GM12878 (cell line): Measurements from ENCODE around the gene SENP6. TPM values are rescaled to one million over a fixed set of nuclear protein-coding genes. Genes with fewer than 3 reads are reported as not detected.

ENCODE experiments used
- ATAC-seq: fragments of 200-7000 bp; cut with Tn5 transposase; 3 replicates; pipeline ENCODE4 v1.9.1; 2020; ENCODE audit warnings: mild to moderate bottlenecking, moderate library complexity
- BruUV-seq: library from RNA; stranded (reverse); fragments of 400-500 nt; replicated peaks from 2 replicates; lab custom pipeline; 2021; lab: Mats Ljungman, UMichigan
- CTCF ChIA-PET: fragments of 300-600 bp; sonication (Branson Sonifier 250); formaldehyde crosslinking; extraction: SDS; loops from one replicate; lab custom pipeline; 2021; ENCODE audit warnings: inconsistent platforms; lab: Yijun Ruan, JAX
- POLR2A ChIA-PET: fragments of 350-600 bp; formaldehyde crosslinking; extraction: SDS; loops from one replicate; lab custom pipeline; 2021; ENCODE audit warnings: inconsistent platforms; lab: Charles Lee
- RAD21 ChIA-PET: fragments of 300-600 bp; sonication (Branson Sonifier 250); formaldehyde crosslinking; loops from one replicate; lab custom pipeline; 2023; ENCODE audit warnings: antibody characterized with exemption; ENCODE audit not compliant: unreplicated experiment; lab: Charles Lee
- SMC1A ChIA-PET: fragments of 300-600 bp; sonication (Branson Sonifier 250); formaldehyde crosslinking; loops from one replicate; lab custom pipeline; 2023; ENCODE audit not compliant: unreplicated experiment, uncharacterized antibody; lab: Charles Lee
- DNase-seq: peaks from one replicate; pipeline ENCODE4 v3.0.0-alpha.2; 2011; ENCODE audit warnings: low read depth, low spot score
- FAIRE-seq: peaks from 3 replicates; lab custom pipeline; 2011; peaks lifted over from hg19 to GRCh38; lab: Jason Lieb, UNC
- H2AFZ ChIP-seq: 2 replicates; pipeline ENCODE4 v1.6.0; 2011; ENCODE audit warnings: low read depth, low read length, control low read depth; ENCODE audit not compliant: control insufficient read depth
- H3K27ac ChIP-seq: 2 replicates; pipeline ENCODE4 v1.5.1; 2011; ENCODE audit warnings: control low read depth; ENCODE audit not compliant: control insufficient read depth, insufficient read depth
- H3K27me3 ChIP-seq, 2 experiments: replicated peaks in 1 of 2; 2 replicates each; pipeline versions ENCODE4 v1.6.0 to v1.6.1; 2011; ENCODE audit warnings: low read length in 1 of 2; ENCODE audit not compliant: control insufficient read depth in 2 of 2, insufficient read depth in 2 of 2
- H3K36me3 ChIP-seq, 2 experiments: 2 replicates each; pipeline ENCODE4 v1.5.1; 2011; ENCODE audit warnings: low read length in 1 of 2; ENCODE audit not compliant: control insufficient read depth in 2 of 2, insufficient read depth in 2 of 2
- H3K4me1 ChIP-seq: 2 replicates; pipeline ENCODE4 v1.6.1; 2011; ENCODE audit warnings: mild to moderate bottlenecking, low read length, moderate library complexity, mixed read lengths; ENCODE audit not compliant: control insufficient read depth, insufficient read depth
- H3K4me2 ChIP-seq: 2 replicates; pipeline ENCODE4 v1.6.0; 2011; ENCODE audit warnings: control low read depth; ENCODE audit not compliant: control insufficient read depth, insufficient read depth
- H3K4me3 ChIP-seq: fragments of 200-600 bp; sonication (generic); 2 replicates; pipeline ENCODE4 v1.5.1; 2016
- H3K79me2 ChIP-seq: 2 replicates; pipeline ENCODE4 v1.6.0; 2011; ENCODE audit warnings: low read length; ENCODE audit not compliant: control insufficient read depth, insufficient read depth
- H3K9ac ChIP-seq: 2 replicates; pipeline ENCODE4 v1.8.0; 2011; ENCODE audit warnings: low read length, control low read depth, mixed read lengths; ENCODE audit not compliant: control insufficient read depth, insufficient read depth
- H3K9me3 ChIP-seq: replicated peaks from 3 replicates; pipeline ENCODE4 v1.5.1; 2011; ENCODE audit warnings: mild to moderate bottlenecking, low read length; ENCODE audit not compliant: control insufficient read depth, insufficient read depth
- H4K20me1 ChIP-seq: 2 replicates; pipeline ENCODE4 v1.6.0; 2011; ENCODE audit not compliant: control insufficient read depth, insufficient read depth
- ATF2 ChIP-seq: IDR thresholded peaks from 2 replicates; pipeline ENCODE4 v1.6.1; 2012; ENCODE audit warnings: low read length, inconsistent platforms
- ATF3 ChIP-seq: IDR thresholded peaks from 2 replicates; pipeline ENCODE4 v1.6.1; 2011; ENCODE audit warnings: low read depth, mild to moderate bottlenecking, low read length, moderate library complexity, borderline replicate concordance; ENCODE audit errors: extremely low read depth
- BRCA1 ChIP-seq: IDR thresholded peaks from 2 replicates; pipeline ENCODE4 v1.6.1; 2011; ENCODE audit warnings: low read depth, low read length, improper control_type of control experiment
- CHD1 ChIP-seq: IDR thresholded peaks from 2 replicates; pipeline ENCODE4 v1.6.1; 2012; ENCODE audit warnings: low read depth, low read length, improper control_type of control experiment
- E2F8 ChIP-seq: fragments of 450-650 bp; IDR thresholded peaks from 2 replicates; pipeline ENCODE4 v1.6.1; 2018; ENCODE audit warnings: mild to moderate bottlenecking, low read depth, moderate library complexity; ENCODE audit not compliant: partially characterized antibody
- FOXM1 ChIP-seq: IDR thresholded peaks from 2 replicates; pipeline ENCODE4 v1.6.1; 2012; ENCODE audit warnings: low read depth, mild to moderate bottlenecking, inconsistent platforms, low read length, moderate library complexity
- MYB ChIP-seq: fragments of 150-350 bp; IDR thresholded peaks from 2 replicates; pipeline ENCODE4 v1.6.1; 2014; ENCODE audit warnings: mild to moderate bottlenecking, low read depth, low read length, borderline replicate concordance
- NR2F1 ChIP-seq: fragments of 450-650 bp; conservative IDR thresholded peaks from 2 replicates; pipeline ENCODE4 v1.6.1; 2017; ENCODE audit warnings: mild to moderate bottlenecking
- RCOR1 ChIP-seq: conservative IDR thresholded peaks from 2 replicates; pipeline ENCODE4 v1.6.1; 2012; ENCODE audit warnings: low read depth, low read length, improper control_type of control experiment
- TARDBP ChIP-seq: IDR thresholded peaks from 2 replicates; pipeline ENCODE4 v1.6.1; 2016; ENCODE audit warnings: borderline replicate concordance
- USF1 ChIP-seq: IDR thresholded peaks from 2 replicates; pipeline ENCODE4 v1.6.1; 2011; ENCODE audit warnings: borderline replicate concordance, low read depth, mild to moderate bottlenecking, moderate library complexity, mixed read lengths, low read length; ENCODE audit not compliant: insufficient read depth; ENCODE audit errors: extremely low read length
- ZBED1 ChIP-seq: IDR thresholded peaks from 2 replicates; pipeline ENCODE4 v1.6.1; 2016; ENCODE audit warnings: borderline replicate concordance
- WGBS: methylation state at CpG from one replicate; pipeline ENCODE4 v1.1.6; 2016; ENCODE audit warnings: low lambda C conversion rate; ENCODE audit not compliant: insufficient replicate concordance, insufficient coverage; ENCODE audit errors: missing lambda C conversion rate; 5-methylcytosine and 5-hydroxymethylcytosine counted together
- in situ Hi-C: fragments of 300-500 bp; cut with MboI; formaldehyde crosslinking; loops from 9 replicates; pipeline ENCODE4 v1.14.3; 2018; ENCODE audit warnings: mixed read lengths
- intact Hi-C: fragments of 100-400 bp; cut with micrococcal nuclease; formaldehyde crosslinking; loops from one replicate; pipeline ENCODE4 v1.14.2; 2022; ENCODE audit not compliant: unreplicated experiment
- polyA plus RNA-seq, 11 experiments: library from polyadenylated mRNA; depleted of rRNA in 4 of 11; unstranded in 6 of 11; stranded (reverse) in 5 of 11; fragments of >200 nt; fragmentation: Nextera tagmentation in 4 of 11; fragmentation: Illumina TruSeq in 1 of 11; extraction: Ambion mirVana in 4 of 11; extraction: Trizol in 1 of 11; gene quantifications; 1 replicate in 1 of 11; 2 replicates in 10 of 11; pipeline versions ENCODE4 v1.2.1 to v1.2.3, GENCODE V29; 2011 to 2016; ENCODE audit warnings: inconsistent platforms in 2 of 11, missing spikeins in 2 of 11, low read depth in 1 of 11
- total RNA-seq, 4 experiments: library from RNA; depleted of rRNA in 3 of 4; stranded (reverse); fragments of >200 nt in 3 of 4; fragmentation: Illumina TruSeq in 1 of 4; extraction: Trizol in 1 of 4; gene quantifications; 2 replicates each; pipeline versions ENCODE4 v1.2.1 to v1.2.3, GENCODE V29; 2013 to 2021

SENP6 gene
- total and polyA plus RNA-seq, 10 of the 15 experiments (the other 5 are each of a cell fraction or from before 2014, with no cell fraction given) = 10.7 to 70.0 (median 42.3) TPM

GRCh38 chr6:75762063-75762462 lies 160.4 kb downstream of the SENP6 start:
- ChIA-PET CTCF (interaction anchor here (0.6 to 1.8 kb wide), 2 partner anchors 19 to 131 kb away, joined by 3 to 6 read pairs; no protein-coding TSS in a partner anchor), SMC1A (interaction anchor here (0.6 kb wide), 1 partner anchor 12 kb away, joined by 3 read pairs; no protein-coding TSS in a partner anchor), RAD21 (no interaction called here), POLR2A (interaction anchor here (1.3 kb wide), 1 partner anchor 13 kb away, joined by 4 read pairs; the partner anchor contains the start of gene MYO6)
- intact Hi-C loops (no loop called here), in situ Hi-C loops (no loop called here)
- no peaks in the 10 kb centered on the region for H3K27me3 ChIP-seq
- TF ChIP-seq ATF3 (no peak), ZBED1 (no peak), MYB (no peak), RCOR1 (no peak)
- BruUV-seq = no TSS peak
- H3K9me3 ChIP-seq = no peaks in the 10 kb centered on the region
- WGBS = 61% methylated on average over 8 of the region's 8 CpGs
- peaks cover 0 to 2% of the 10 kb centered on the region in 2 experiments; a peak in 2 of 4 replicates for H3K36me3 ChIP-seq
- H3K4me3 ChIP-seq = no peak overlapping the region
- H3K4me1 ChIP-seq = no peaks in the 10 kb centered on the region
- no peak overlapping the region for H2AFZ ChIP-seq
- no peak overlapping the region for H3K4me2 ChIP-seq
- no peak for DNase-seq
- H3K79me2 ChIP-seq = no peaks in the 10 kb centered on the region
- H3K27ac ChIP-seq = no peak overlapping the region
- FAIRE-seq = no peak
- no peak for ATAC-seq
- H3K9ac ChIP-seq = no peak overlapping the region
- H4K20me1 ChIP-seq = no peaks in the 10 kb centered on the region

GRCh38 chr6:75766387-75766786 lies 164.7 kb downstream of the SENP6 start:
- H3K27ac ChIP-seq = no peak overlapping the region
- ChIA-PET SMC1A (interaction anchor here (0.6 to 1.6 kb wide), 3 partner anchors 10 to 449 kb away, joined by 3 to 4 read pairs (median 3); no protein-coding TSS in a partner anchor), RAD21 (no interaction called here), POLR2A (interaction anchor here (1.0 kb wide), 1 partner anchor 10 kb away, joined by 3 read pairs; no protein-coding TSS in a partner anchor), CTCF (no interaction called here)
- no peak overlapping the region for H3K4me2 ChIP-seq
- H3K4me1 ChIP-seq = no peaks in the 10 kb centered on the region
- H3K9me3 ChIP-seq = no peaks in the 10 kb centered on the region
- H3K4me3 ChIP-seq = no peak overlapping the region
- FAIRE-seq (no peak), ATAC-seq (no peak), DNase-seq (no peak)
- H3K36me3 ChIP-seq = peaks cover 0 to 2% of the 10 kb centered on the region in 2 experiments; a peak in 2 of 4 replicates
- no TSS peak for BruUV-seq
- intact Hi-C loops = no loop called here
- no peaks in the 10 kb centered on the region for H4K20me1 ChIP-seq
- no peaks in the 10 kb centered on the region for H3K27me3 ChIP-seq
- in situ Hi-C loops = no loop called here
- no peak overlapping the region for H3K9ac ChIP-seq
- no peak overlapping the region for H2AFZ ChIP-seq
- H3K79me2 ChIP-seq = no peaks in the 10 kb centered on the region
- TF ChIP-seq USF1 = no peak
- TF ChIP-seq CHD1 = no peak
- no peak for TF ChIP-seq E2F8
- TF ChIP-seq FOXM1 = no peak
- TF ChIP-seq TARDBP = no peak
- no peak for TF ChIP-seq NR2F1
- TF ChIP-seq ATF2 = no peak
- TF ChIP-seq BRCA1 = no peak
